Measurements from ENCODE around the gene MBOAT7.

DNA sequence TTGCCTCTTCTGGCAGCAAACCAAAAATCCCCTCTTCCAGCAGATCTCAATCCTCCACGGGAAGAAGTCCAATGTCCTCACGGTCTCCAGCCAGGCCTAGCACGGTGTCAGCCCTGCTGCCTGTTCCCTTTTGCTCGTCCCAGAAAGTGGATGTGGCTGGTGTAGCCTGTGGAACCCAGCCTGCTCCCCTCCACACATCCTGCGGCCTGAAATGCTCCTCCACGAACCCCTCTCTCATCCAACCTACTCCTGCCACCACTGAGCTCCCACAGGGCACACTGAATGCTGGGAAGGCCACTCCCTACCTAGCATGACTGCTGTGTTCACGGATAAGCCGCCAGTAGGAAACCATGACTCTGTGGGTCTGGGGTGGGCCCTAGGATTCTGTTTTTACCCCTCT is 3.0 kb downstream of the MBOAT7 start:
- TF ChIP-seq, protein P1, sequence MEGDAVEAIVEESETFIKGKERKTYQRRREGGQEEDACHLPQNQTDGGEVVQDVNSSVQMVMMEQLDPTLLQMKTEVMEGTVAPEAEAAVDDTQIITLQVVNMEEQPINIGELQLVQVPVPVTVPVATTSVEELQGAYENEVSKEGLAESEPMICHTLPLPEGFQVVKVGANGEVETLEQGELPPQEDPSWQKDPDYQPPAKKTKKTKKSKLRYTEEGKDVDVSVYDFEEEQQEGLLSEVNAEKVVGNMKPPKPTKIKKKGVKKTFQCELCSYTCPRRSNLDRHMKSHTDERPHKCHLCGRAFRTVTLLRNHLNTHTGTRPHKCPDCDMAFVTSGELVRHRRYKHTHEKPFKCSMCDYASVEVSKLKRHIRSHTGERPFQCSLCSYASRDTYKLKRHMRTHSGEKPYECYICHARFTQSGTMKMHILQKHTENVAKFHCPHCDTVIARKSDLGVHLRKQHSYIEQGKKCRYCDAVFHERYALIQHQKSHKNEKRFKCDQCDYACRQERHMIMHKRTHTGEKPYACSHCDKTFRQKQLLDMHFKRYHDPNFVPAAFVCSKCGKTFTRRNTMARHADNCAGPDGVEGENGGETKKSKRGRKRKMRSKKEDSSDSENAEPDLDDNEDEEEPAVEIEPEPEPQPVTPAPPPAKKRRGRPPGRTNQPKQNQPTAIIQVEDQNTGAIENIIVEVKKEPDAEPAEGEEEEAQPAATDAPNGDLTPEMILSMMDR (IDR thresholded peaks at IDR 0.05; ENCODE audit: low read length): no peak
- TF ChIP-seq EZH2 (IDR thresholded peaks at IDR 0.05; ENCODE audit: borderline replicate concordance, low read length): no peak
